HG03108 (cell line): ENCODE results near the gene PRDM1.
A peak's percentile ranks its signal among the peaks of the same experiment; 100 is the strongest.

ENCODE experiments used
- ATAC-seq: cut with Tn5 transposase; IDR thresholded peaks from one replicate; pipeline ENCODE4 v1.9.1; 2021; ENCODE audit warnings: moderate library complexity; ENCODE audit not compliant: unreplicated experiment

PRDM1 gene

GRCh38 chr6:106085984-106086813, at the start of gene PRDM1:
Gene PRDM1 (plus strand): TSS chr6:106086336. CDS start chr6:106086554, 218 bp downstream.
- peak; percentile 73 for ATAC-seq

- no peak for ATAC-seq
Observed at GRCh38 chr6:106037060-106037459, 49.1 kb upstream of the PRDM1 start.

- ATAC-seq, result no peak
Observed at GRCh38 chr6:106039897-106040592, 46.1 kb upstream of the PRDM1 start.

GRCh38 chr6:106044151-106044550, 42.0 kb upstream of the PRDM1 start:
- no peak for ATAC-seq

- no peak for ATAC-seq
Observed at GRCh38 chr6:106045077-106045476, 41.1 kb upstream of the PRDM1 start.

GRCh38 chr6:106046116-106046853, 39.9 kb upstream of the PRDM1 start:
- ATAC-seq, result no peak

- no peak for ATAC-seq
Observed at GRCh38 chr6:106046854-106047200, 39.3 kb upstream of the PRDM1 start.

- no peak for ATAC-seq
Observed at GRCh38 chr6:106048336-106048735, 37.8 kb upstream of the PRDM1 start.

- no peak for ATAC-seq
Observed at GRCh38 chr6:106050538-106050937, 35.6 kb upstream of the PRDM1 start.

- no peak for ATAC-seq
Observed at GRCh38 chr6:106051226-106051625, 34.9 kb upstream of the PRDM1 start.

GRCh38 chr6:106053484-106054205, 32.5 kb upstream of the PRDM1 start:
- ATAC-seq, result no peak

GRCh38 chr6:106055489-106055888, 30.6 kb upstream of the PRDM1 start:
- no peak for ATAC-seq

- no peak for ATAC-seq
Observed at GRCh38 chr6:106056060-106056745, 29.9 kb upstream of the PRDM1 start.

- no peak for ATAC-seq
Observed at GRCh38 chr6:106056746-106057390, 29.3 kb upstream of the PRDM1 start.

GRCh38 chr6:106059331-106059730, 26.8 kb upstream of the PRDM1 start:
- no peak for ATAC-seq

GRCh38 chr6:106060167-106060566, 26.0 kb upstream of the PRDM1 start:
- ATAC-seq, result no peak

GRCh38 chr6:106063448-106063850, 22.7 kb upstream of the PRDM1 start:
- no peak for ATAC-seq

- ATAC-seq, result no peak
Observed at GRCh38 chr6:106064142-106064541, 22.0 kb upstream of the PRDM1 start.

- ATAC-seq, result no peak
Observed at GRCh38 chr6:106064756-106065155, 21.4 kb upstream of the PRDM1 start.

- ATAC-seq, result no peak
Observed at GRCh38 chr6:106066989-106067388, 19.1 kb upstream of the PRDM1 start.
